Endothelial cell (in vitro differentiated cells): Measurements from ENCODE around the gene UXS1. TPM values are rescaled to one million over a fixed set of nuclear protein-coding genes. Genes with fewer than 3 reads are reported as not detected.

Experiments used
- DNase-seq: peaks from one replicate; pipeline ENCODE4 v3.0.0; 2021; ENCODE audit warnings: low spot score
- H3K27ac Mint-ChIP-seq: one replicate; pipeline ENCODE4 v1.8.0; 2021; ENCODE audit warnings: mixed read lengths, inconsistent platforms; ENCODE audit not compliant: unreplicated experiment
- H3K27me3 Mint-ChIP-seq: one replicate; pipeline ENCODE4 v1.8.0; 2021; ENCODE audit warnings: mild to moderate bottlenecking, moderate library complexity, mixed read lengths, inconsistent platforms; ENCODE audit not compliant: unreplicated experiment
- H3K36me3 Mint-ChIP-seq: one replicate; pipeline ENCODE4 v1.8.0; 2021; ENCODE audit warnings: mild to moderate bottlenecking, low read depth, mixed read lengths, inconsistent platforms; ENCODE audit not compliant: unreplicated experiment
- H3K4me1 Mint-ChIP-seq: one replicate; pipeline ENCODE4 v1.8.0; 2021; ENCODE audit warnings: mild to moderate bottlenecking, mixed read lengths, inconsistent platforms; ENCODE audit not compliant: unreplicated experiment
- H3K4me3 Mint-ChIP-seq: one replicate; pipeline ENCODE4 v1.8.0; 2021; ENCODE audit warnings: mild to moderate bottlenecking, mixed read lengths, inconsistent platforms; ENCODE audit not compliant: unreplicated experiment
- H3K9me3 Mint-ChIP-seq: one replicate; pipeline ENCODE4 v1.8.0; 2021; ENCODE audit warnings: mixed read lengths, inconsistent platforms; ENCODE audit not compliant: unreplicated experiment
- total RNA-seq: library from RNA; stranded (reverse); fragmentation: NEBNext Ultra II Directional; extraction: Animal tissue kit (Norgen Biotek cat#: 25700); gene quantifications from one replicate; pipeline ENCODE4 v1.2.1, GENCODE V29; 2021; ENCODE audit not compliant: unreplicated experiment
- TF ChIP-seq, protein P1 (sequence below): fragments of 200-600 bp; sonication (generic); IDR thresholded peaks from one replicate; pipeline ENCODE4 v1.5.0; 2021; ENCODE audit warnings: antibody characterized with exemption; ENCODE audit not compliant: unreplicated experiment

Gene UXS1
- total RNA-seq, 1 donor from 2014 or later, result 60.4 TPM

DNA sequence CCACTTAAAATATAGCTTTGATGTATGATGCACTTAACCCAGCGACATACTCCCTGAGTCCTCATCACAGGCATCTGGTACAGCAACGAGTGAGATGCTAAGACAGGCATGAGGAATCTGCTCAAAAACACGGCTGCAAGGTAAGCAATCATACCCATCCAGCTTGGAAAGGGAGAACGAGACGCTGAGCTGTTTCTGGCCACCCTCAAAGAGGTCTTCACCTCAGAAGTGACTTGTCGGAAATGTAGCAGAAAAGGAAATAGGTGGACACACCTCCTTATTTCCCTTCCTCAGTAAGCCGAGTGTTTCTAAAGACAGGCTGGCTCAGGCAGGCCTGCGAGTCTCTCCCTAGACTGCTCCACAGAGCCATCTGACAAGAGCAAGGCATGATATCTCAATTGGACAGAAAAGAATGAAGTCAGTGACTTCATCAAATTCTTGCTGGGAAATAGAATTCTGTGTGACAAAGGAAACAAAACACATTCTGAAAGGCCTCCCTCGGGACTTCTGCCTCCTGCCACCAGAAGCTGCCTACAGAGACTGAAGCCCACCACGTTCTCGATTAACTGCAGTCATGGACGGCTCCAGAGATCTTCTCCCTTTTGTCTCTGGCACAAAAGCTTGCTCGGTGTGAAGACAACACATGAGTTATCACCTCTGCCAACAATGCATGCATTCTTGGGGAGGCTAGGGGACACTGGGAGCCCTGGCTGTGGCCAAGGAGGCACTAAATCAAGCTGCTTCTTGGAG, 84.3 kb downstream of the UXS1 start:
- H3K4me1 Mint-ChIP-seq, result peaks cover 4% of the 10 kb centered on the region
- no peak overlapping the region for H3K4me3 Mint-ChIP-seq
- peaks cover 19% of the 10 kb centered on the region for H3K36me3 Mint-ChIP-seq
- TF ChIP-seq, protein P1, sequence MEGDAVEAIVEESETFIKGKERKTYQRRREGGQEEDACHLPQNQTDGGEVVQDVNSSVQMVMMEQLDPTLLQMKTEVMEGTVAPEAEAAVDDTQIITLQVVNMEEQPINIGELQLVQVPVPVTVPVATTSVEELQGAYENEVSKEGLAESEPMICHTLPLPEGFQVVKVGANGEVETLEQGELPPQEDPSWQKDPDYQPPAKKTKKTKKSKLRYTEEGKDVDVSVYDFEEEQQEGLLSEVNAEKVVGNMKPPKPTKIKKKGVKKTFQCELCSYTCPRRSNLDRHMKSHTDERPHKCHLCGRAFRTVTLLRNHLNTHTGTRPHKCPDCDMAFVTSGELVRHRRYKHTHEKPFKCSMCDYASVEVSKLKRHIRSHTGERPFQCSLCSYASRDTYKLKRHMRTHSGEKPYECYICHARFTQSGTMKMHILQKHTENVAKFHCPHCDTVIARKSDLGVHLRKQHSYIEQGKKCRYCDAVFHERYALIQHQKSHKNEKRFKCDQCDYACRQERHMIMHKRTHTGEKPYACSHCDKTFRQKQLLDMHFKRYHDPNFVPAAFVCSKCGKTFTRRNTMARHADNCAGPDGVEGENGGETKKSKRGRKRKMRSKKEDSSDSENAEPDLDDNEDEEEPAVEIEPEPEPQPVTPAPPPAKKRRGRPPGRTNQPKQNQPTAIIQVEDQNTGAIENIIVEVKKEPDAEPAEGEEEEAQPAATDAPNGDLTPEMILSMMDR, result no peak
- no peaks in the 10 kb centered on the region for H3K27me3 Mint-ChIP-seq
- no peaks in the 10 kb centered on the region for H3K9me3 Mint-ChIP-seq
- no peak for DNase-seq
- H3K27ac Mint-ChIP-seq, result no peak overlapping the region

DNA sequence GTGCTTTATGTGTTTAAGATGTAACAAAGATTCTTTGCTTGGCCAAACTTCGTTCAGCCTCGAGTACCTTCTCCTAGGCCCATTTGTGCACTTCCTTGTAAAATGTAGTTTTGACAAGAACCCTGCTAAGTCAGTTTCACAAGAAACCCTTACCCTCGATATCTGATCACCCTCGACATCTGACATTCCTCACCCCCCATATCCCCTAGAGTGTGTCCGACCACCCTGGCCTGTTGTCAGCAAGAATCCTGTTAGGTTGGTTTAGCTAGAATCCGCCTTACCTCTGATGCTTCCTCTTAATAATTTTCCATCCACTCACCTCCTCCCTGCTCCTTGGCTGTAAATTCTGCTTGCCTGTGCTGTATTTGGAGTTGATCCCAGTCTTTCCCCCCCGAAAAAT, 85.3 kb downstream of the UXS1 start:
- Mint-ChIP-seq H3K27ac (no peak overlapping the region), H3K4me3 (no peak overlapping the region), H3K4me1 (peaks cover 4% of the 10 kb centered on the region), H3K9me3 (no peaks in the 10 kb centered on the region), H3K36me3 (peaks cover 19% of the 10 kb centered on the region), H3K27me3 (no peaks in the 10 kb centered on the region)
- DNase-seq, result no peak
- TF ChIP-seq, protein P1, result no peak

DNA sequence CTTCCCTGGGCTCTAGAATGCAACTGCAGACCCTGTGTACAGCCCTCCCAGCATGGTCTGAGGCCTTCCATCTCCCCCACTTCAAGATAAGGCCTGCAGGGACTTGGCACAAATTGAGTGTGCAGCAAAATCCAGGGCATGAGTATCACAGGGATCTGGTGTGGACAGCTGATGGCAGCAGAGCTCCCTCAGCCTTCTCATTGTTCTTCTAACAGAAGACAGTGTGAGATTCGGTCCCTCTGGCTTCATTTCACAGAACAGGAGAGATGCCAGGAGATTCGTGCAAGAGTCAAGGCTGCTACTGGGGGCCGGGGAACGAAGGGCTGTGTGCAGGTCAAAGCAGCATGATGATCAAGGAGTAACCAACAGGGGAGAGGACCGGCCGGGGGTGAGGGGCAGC, 85.8 kb downstream of the UXS1 start:
- Mint-ChIP-seq H3K4me3 (no peak overlapping the region), H3K4me1 (peaks cover 4% of the 10 kb centered on the region), H3K36me3 (peaks cover 19% of the 10 kb centered on the region), H3K9me3 (no peaks in the 10 kb centered on the region), H3K27me3 (no peaks in the 10 kb centered on the region), H3K27ac (no peak overlapping the region)
- no peak for DNase-seq
- TF ChIP-seq, protein P1, result no peak

DNA sequence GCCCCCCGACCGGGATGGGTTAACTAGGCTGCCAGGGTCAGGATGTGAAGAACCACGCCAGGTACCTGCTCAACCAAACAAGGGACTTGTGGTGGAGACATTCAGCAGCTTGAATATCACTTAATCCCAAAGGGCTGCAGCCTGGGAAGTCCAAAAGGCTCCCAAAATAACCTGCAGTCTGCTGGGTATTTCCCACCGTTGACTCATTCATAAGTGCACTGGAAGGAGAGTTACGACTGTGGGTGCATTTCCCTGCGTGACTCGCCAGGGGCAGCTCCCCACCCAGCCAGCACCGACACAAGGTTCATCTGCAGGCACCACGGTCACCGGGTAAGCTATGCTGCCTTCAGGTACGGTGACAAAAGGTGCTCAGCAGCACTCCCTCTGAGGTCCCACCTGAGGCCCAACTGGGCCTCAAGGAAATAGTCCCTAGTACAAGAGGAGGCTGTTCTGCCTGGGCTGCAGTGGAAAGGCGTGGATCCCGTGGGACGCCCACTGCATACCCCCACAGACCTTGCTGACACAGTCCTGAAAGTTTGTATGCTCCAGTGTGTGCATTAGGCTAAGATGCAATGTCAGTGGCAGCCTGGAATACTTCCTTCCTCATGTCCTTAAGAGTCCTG, 86.5 kb downstream of the UXS1 start:
- Mint-ChIP-seq H3K9me3 (no peaks in the 10 kb centered on the region), H3K36me3 (peaks cover 16% of the 10 kb centered on the region), H3K4me3 (no peak overlapping the region), H3K4me1 (peaks cover 4% of the 10 kb centered on the region), H3K27me3 (no peaks in the 10 kb centered on the region), H3K27ac (no peak overlapping the region)
- DNase-seq, result no peak
- TF ChIP-seq, protein P1, result no peak
